K562 (cell line): ENCODE measurements around the gene SPATA13. TPM values are rescaled to one million over a fixed set of nuclear protein-coding genes. Genes with fewer than 3 reads are reported as not detected.

Experiments used
- ATAC-seq: fragments of 200-7000 bp; cut with Tn5 transposase; 3 replicates; pipeline ENCODE4 v1.9.1; 2020; ENCODE audit warnings: moderate library complexity
- BruUV-seq: library from RNA; stranded (reverse); fragments of 400-500 nt; replicated peaks from 2 replicates; lab custom pipeline; 2021; lab: Mats Ljungman, UMichigan
- CTCF ChIA-PET: fragments of 300-600 bp; formaldehyde crosslinking; extraction: SDS; loops from one replicate; lab custom pipeline; 2021; ENCODE audit warnings: low intra/inter-chr PET ratio; lab: Yijun Ruan, JAX
- POLR2A ChIA-PET: fragments of 300-600, 350-650 bp; sonication (Branson Sonifier 250); formaldehyde crosslinking; extraction: SDS; loops from one replicate; lab custom pipeline; 2021; ENCODE audit warnings: antibody characterized with exemption, inconsistent platforms; lab: Yijun Ruan, JAX
- DNase-seq, 4 experiments: peaks; one replicate each; pipeline versions ENCODE4 v3.0.0 to v3.0.0-alpha.2; 2011 to 2018; ENCODE audit warnings: low spot score in 3 of 4, mixed read lengths in 3 of 4; ENCODE audit errors: extremely low read depth in 1 of 4
- FAIRE-seq: peaks from 2 replicates; lab custom pipeline; 2011; peaks lifted over from hg19 to GRCh38; lab: Jason Lieb, UNC
- H2AFZ ChIP-seq: 2 replicates; pipeline ENCODE4 v1.6.0; 2011; ENCODE audit warnings: low read depth, low read length, control low read depth, inconsistent platforms
- H3K27ac ChIP-seq: fragments of 200-600 bp; 3 replicates; pipeline ENCODE4 v1.8.0; 2011; ENCODE audit warnings: low read depth, mild to moderate bottlenecking, control low read depth, inconsistent platforms, low read length, moderate library complexity, mixed read lengths; ENCODE audit errors: extremely low read depth
- H3K27me3 ChIP-seq, 2 experiments: fragments of 300-600 bp in 1 of 2; 2 replicates in 1 of 2; 3 replicates in 1 of 2; pipeline versions ENCODE4 v1.6.0 to v1.8.0; 2011; ENCODE audit warnings: inconsistent platforms in 2 of 2, low read length in 2 of 2, mild to moderate bottlenecking in 1 of 2, mixed read lengths in 1 of 2, moderate library complexity in 1 of 2; ENCODE audit not compliant: control insufficient read depth in 2 of 2, insufficient read depth in 2 of 2
- H3K36me3 ChIP-seq: fragments of 300-600 bp; 3 replicates; pipeline ENCODE4 v1.8.0; 2011; ENCODE audit warnings: mild to moderate bottlenecking, low read length, inconsistent platforms; ENCODE audit not compliant: control insufficient read depth, insufficient read depth
- H3K4me1 ChIP-seq, 2 experiments: fragments of 200-600 bp in 1 of 2; replicated peaks in 1 of 2; 2 replicates in 1 of 2; 3 replicates in 1 of 2; pipeline versions ENCODE4 v1.5.1 to v1.8.0; 2011; ENCODE audit warnings: inconsistent platforms in 2 of 2, low read length in 2 of 2, mild to moderate bottlenecking in 1 of 2, mixed read lengths in 1 of 2, moderate library complexity in 1 of 2; ENCODE audit not compliant: control insufficient read depth in 2 of 2, insufficient read depth in 2 of 2
- H3K4me2 ChIP-seq: 2 replicates; pipeline ENCODE4 v1.6.1; 2011; ENCODE audit warnings: low read length, control low read depth, inconsistent platforms, mixed read lengths; ENCODE audit not compliant: insufficient read depth
- H3K4me3 ChIP-seq: fragments of 200-600 bp; sonication (generic), shearing (Covaris generic); 2 replicates; pipeline ENCODE4 v1.5.1; 2016; ENCODE audit warnings: control low read depth, inconsistent platforms
- H3K79me2 ChIP-seq: fragments of 200-600 bp; 3 replicates; pipeline ENCODE4 v1.8.0; 2011; ENCODE audit warnings: low read length, inconsistent platforms; ENCODE audit not compliant: control insufficient read depth, insufficient read depth
- H3K9ac ChIP-seq, 2 experiments: 2 replicates each; pipeline versions ENCODE4 v1.6.0 to v1.6.1; 2011; ENCODE audit warnings: low read depth in 2 of 2, low read length in 2 of 2, control low read depth in 1 of 2, inconsistent platforms in 1 of 2, mild to moderate bottlenecking in 1 of 2, mixed read lengths in 1 of 2; ENCODE audit not compliant: insufficient read depth in 1 of 2
- H3K9me1 ChIP-seq: one replicate; pipeline ENCODE4 v1.6.0; 2011; ENCODE audit warnings: inconsistent platforms, mild to moderate bottlenecking, low read length, moderate library complexity; ENCODE audit not compliant: control insufficient read depth, insufficient read depth
- H3K9me3 ChIP-seq: replicated peaks from 2 replicates; pipeline ENCODE4 v1.5.1; 2011; ENCODE audit warnings: low read depth, low read length, inconsistent platforms; ENCODE audit not compliant: control insufficient read depth, insufficient read depth
- H4K20me1 ChIP-seq: replicated peaks from 2 replicates; pipeline ENCODE4 v1.6.1; 2011; ENCODE audit warnings: low read length, inconsistent platforms, mixed read lengths; ENCODE audit not compliant: control insufficient read depth, insufficient read depth
- CEBPB ChIP-seq: fragments of 450-650 bp; IDR thresholded peaks from 2 replicates; pipeline ENCODE4 v1.6.1; 2016; ENCODE audit warnings: missing genetic modification characterization, missing compliant biosample characterization
- SAFB ChIP-seq: fragments of 200-400 bp; formaldehyde crosslinking; IDR thresholded peaks from 2 replicates; pipeline ENCODE4 v1.6.1; 2017; ENCODE audit warnings: low read depth, low read length, borderline replicate concordance
- ZNF561 ChIP-seq: fragments of 450-650 bp; formaldehyde crosslinking; conservative IDR thresholded peaks from 2 replicates; pipeline ENCODE4 v1.4.0; 2020; ENCODE audit warnings: mild to moderate bottlenecking, moderate library complexity
- WGBS: fragments of 100-300 bp; shearing (Covaris generic); methylation state at CpG from one replicate; pipeline ENCODE4 v1.1.6; 2016; ENCODE audit warnings: low coverage, mixed read lengths; ENCODE audit not compliant: insufficient coverage; ENCODE audit errors: missing lambda C conversion rate; 5-methylcytosine and 5-hydroxymethylcytosine counted together
- in situ Hi-C: fragments of 300-500 bp; cut with MboI; formaldehyde crosslinking; loops from 4 replicates; pipeline ENCODE4 v1.15.0; 2018; ENCODE audit warnings: inconsistent platforms, mixed read lengths
- intact Hi-C: fragments of 100-400 bp; cut with micrococcal nuclease; formaldehyde crosslinking; loops from 2 replicates; pipeline ENCODE4 v1.14.2; 2022
- polyA plus RNA-seq, 8 experiments: library from polyadenylated mRNA; depleted of rRNA in 4 of 8; stranded (reverse) in 5 of 8; unstranded in 3 of 8; fragments of >200 nt; fragmentation: Nextera tagmentation in 2 of 8; fragmentation: Illumina TruSeq in 1 of 8; extraction: Ambion mirVana in 2 of 8; extraction: Trizol in 1 of 8; gene quantifications; 2 replicates each; pipeline versions ENCODE4 v1.2.1 to v1.2.3, GENCODE V29; 2011 to 2014; ENCODE audit warnings: inconsistent platforms in 1 of 8, missing spikeins in 1 of 8
- total RNA-seq, 7 experiments: library from RNA; depleted of rRNA in 6 of 7; stranded (reverse); fragments of >200 nt in 6 of 7; fragmentation: Illumina TruSeq in 2 of 7; extraction: Trizol in 2 of 7; gene quantifications; 2 replicates each; pipeline versions ENCODE4 v1.2.1 to v1.2.3, GENCODE V29; 2011 to 2021; ENCODE audit warnings: low replicate concordance in 1 of 7
- TF ChIP-seq, protein P1 (sequence below): fragments of 250-450 bp; sonication (Bioruptor Pico); IDR thresholded peaks from 2 replicates; pipeline ENCODE4 v1.4.0; 2020; ENCODE audit warnings: borderline replicate concordance
- TF ChIP-seq, protein P2 (sequence below): fragments of 450-650 bp; IDR thresholded peaks from 2 replicates; pipeline ENCODE4 v1.6.1; 2016; ENCODE audit warnings: low read depth
- TF ChIP-seq, protein P3 (sequence below): fragments of 250-450 bp; sonication (Bioruptor Pico); IDR thresholded peaks from 2 replicates; pipeline ENCODE4 v1.5.0; 2021; ENCODE audit warnings: mild to moderate bottlenecking, moderate library complexity
- TF ChIP-seq, protein P4 (sequence below): fragments of 250-450 bp; sonication (Bioruptor Pico); IDR thresholded peaks from 2 replicates; pipeline ENCODE4 v1.8.0; 2022; ENCODE audit warnings: inconsistent platforms

Gene SPATA13
- total and polyA plus RNA-seq, 9 of the 15 experiments (the other 6 are each of a cell fraction or from before 2014, with no cell fraction given) = 0.08 to 0.99 (median 0.21) TPM; not detected in 2

DNA sequence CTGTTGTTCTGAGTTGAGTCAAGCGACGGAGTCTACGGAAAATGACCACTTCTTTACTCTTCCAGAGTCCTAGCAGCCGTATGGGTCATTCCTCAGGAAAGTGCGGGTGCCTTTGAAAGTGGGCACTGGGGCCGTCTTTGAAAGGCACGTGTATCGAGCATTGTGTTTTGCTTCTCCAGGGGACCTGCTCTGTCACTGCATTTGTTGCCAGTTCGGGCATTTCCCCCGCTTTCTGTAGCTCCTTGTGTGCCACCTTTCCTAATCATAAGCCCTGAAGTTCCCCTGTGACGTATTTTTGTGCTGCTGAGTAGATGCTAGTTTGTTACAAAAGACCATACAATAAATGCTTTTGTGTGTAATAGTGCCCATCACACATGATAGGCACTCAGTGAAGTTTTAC lies 24.4 kb downstream of the SPATA13 start:
- Histone ChIP-seq H3K4me1 (no peaks in the 10 kb centered on the region), H3K4me2 (no peak overlapping the region), H3K9ac (no peak overlapping the region), H3K4me3 (no peak overlapping the region), H3K27ac (no peak overlapping the region), H4K20me1 (no peaks in the 10 kb centered on the region), H3K36me3 (no peaks in the 10 kb centered on the region), H3K9me3 (no peaks in the 10 kb centered on the region), H3K79me2 (no peaks in the 10 kb centered on the region), H2AFZ (no peak overlapping the region), H3K9me1 (no peaks in the 10 kb centered on the region), H3K27me3 (no peaks in the 10 kb centered on the region)
- CTCF ChIA-PET = no interaction called here
- DNase-seq (no peak), ATAC-seq (no peak), FAIRE-seq (no peak)
- WGBS = 2% methylated on average over 11 of the region's 11 CpGs
- no TSS peak for BruUV-seq
- intact Hi-C loops = no loop called here
- POLR2A ChIA-PET = no interaction called here
- in situ Hi-C loops = no loop called here
- TF ChIP-seq, protein P1, sequence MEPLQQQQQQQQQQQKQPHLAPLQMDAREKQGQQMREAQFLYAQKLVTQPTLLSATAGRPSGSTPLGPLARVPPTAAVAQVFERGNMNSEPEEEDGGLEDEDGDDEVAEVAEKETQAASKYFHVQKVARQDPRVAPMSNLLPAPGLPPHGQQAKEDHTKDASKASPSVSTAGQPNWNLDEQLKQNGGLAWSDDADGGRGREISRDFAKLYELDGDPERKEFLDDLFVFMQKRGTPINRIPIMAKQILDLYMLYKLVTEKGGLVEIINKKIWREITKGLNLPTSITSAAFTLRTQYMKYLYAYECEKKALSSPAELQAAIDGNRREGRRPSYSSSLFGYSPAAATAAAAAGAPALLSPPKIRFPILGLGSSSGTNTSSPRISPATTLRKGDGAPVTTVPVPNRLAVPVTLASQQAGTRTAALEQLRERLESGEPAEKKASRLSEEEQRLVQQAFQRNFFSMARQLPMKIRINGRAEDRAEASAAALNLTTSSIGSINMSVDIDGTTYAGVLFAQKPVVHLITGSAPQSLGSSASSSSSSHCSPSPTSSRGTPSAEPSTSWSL = no peak
- no peak for TF ChIP-seq SAFB
- TF ChIP-seq, protein P2, sequence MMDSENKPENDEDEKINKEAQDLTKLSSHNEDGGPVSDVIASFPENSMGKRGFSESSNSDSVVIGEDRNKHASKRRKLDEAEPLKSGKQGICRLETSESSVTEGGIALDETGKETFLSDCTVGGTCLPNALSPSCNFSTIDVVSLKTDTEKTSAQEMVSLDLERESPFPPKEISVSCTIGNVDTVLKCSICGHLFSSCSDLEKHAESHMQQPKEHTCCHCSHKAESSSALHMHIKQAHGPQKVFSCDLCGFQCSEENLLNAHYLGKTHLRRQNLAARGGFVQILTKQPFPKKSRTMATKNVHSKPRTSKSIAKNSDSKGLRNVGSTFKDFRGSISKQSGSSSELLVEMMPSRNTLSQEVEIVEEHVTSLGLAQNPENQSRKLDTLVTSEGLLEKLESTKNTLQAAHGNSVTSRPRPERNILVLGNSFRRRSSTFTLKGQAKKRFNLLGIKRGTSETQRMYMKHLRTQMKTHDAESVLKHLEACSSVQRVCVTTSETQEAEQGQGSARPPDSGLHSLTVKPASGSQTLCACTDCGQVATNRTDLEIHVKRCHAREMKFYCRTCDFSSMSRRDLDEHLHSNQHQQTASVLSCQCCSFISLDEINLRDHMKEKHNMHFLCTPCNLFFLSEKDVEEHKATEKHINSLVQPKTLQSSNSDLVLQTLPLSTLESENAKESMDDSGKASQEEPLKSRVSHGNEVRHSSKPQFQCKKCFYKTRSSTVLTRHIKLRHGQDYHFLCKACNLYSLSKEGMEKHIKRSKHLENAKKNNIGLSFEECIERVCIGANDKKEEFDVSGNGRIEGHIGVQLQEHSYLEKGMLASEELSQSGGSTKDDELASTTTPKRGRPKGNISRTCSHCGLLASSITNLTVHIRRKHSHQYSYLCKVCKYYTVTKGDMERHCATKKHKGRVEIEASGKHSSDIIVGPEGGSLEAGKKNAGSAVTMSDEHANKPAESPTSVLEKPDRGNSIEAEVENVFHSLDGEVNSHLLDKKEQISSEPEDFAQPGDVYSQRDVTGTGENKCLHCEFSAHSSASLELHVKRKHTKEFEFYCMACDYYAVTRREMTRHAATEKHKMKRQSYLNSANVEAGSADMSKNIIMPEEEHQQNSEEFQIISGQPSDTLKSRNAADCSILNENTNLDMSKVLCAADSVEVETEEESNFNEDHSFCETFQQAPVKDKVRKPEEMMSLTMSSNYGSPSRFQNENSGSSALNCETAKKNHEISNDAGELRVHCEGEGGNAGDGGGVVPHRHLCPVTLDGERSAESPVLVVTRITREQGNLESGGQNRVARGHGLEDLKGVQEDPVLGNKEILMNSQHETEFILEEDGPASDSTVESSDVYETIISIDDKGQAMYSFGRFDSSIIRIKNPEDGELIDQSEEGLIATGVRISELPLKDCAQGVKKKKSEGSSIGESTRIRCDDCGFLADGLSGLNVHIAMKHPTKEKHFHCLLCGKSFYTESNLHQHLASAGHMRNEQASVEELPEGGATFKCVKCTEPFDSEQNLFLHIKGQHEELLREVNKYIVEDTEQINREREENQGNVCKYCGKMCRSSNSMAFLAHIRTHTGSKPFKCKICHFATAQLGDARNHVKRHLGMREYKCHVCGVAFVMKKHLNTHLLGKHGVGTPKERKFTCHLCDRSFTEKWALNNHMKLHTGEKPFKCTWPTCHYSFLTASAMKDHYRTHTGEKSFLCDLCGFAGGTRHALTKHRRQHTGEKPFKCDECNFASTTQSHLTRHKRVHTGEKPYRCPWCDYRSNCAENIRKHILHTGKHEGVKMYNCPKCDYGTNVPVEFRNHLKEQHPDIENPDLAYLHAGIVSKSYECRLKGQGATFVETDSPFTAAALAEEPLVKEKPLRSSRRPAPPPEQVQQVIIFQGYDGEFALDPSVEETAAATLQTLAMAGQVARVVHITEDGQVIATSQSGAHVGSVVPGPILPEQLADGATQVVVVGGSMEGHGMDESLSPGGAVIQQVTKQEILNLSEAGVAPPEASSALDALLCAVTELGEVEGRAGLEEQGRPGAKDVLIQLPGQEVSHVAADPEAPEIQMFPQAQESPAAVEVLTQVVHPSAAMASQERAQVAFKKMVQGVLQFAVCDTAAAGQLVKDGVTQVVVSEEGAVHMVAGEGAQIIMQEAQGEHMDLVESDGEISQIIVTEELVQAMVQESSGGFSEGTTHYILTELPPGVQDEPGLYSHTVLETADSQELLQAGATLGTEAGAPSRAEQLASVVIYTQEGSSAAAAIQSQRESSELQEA = no peak
- TF ChIP-seq, protein P3, sequence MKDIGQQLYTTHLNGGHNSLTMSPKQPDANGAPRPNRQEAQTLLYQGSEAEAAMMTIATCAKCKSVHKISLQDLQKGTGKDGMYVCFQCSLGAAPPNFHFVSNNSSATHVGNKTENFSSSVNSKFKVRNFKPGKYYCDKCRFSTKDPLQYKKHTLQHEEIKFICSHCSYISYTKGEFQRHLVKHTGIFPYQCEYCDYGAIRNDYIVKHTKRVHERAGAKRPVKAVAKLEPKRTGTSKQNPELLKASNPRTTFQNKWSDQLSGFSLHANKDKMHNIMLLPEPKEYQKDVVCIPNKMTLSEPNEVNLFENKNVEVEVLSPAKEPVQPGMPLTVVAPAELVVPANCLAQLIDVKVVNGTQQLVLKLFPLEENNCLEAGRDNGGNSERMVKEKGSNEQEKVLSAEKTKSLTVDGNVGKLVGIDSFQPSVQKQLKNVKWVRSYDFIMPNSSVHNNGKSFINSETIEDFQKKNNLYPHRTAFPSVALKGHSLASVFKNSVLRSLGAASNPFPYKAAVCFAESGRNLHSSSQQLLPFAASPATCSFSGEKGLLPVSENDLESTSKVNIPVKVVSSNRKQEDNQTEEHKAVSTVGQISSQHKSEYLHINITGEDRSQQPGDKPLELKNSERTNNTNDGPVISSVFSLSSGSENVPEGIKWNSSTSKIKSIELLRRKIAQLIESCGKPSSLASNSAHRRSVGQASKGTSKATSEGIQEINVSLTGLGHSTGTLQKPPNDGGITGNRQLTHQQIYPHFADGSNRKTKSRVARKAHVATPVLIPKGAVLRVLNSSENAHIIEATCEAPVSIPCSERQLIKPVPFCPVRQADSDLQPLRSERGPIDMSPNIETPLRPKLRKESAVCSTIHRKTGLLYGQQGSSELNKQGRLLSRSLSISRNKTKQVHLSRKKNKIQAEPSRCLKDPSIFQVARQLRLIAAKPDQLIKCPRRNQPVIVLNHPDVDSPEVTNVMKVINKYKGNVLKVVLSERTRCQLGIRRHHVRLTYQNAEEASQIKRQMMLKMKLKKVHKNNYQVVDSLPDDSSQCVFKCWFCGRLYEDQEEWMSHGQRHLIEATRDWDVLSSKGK = no peak
- TF ChIP-seq ZNF561 = no peak
- TF ChIP-seq, protein P4, sequence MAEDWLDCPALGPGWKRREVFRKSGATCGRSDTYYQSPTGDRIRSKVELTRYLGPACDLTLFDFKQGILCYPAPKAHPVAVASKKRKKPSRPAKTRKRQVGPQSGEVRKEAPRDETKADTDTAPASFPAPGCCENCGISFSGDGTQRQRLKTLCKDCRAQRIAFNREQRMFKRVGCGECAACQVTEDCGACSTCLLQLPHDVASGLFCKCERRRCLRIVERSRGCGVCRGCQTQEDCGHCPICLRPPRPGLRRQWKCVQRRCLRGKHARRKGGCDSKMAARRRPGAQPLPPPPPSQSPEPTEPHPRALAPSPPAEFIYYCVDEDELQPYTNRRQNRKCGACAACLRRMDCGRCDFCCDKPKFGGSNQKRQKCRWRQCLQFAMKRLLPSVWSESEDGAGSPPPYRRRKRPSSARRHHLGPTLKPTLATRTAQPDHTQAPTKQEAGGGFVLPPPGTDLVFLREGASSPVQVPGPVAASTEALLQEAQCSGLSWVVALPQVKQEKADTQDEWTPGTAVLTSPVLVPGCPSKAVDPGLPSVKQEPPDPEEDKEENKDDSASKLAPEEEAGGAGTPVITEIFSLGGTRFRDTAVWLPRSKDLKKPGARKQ (CRISPR knock-in tag) = no peak
- TF ChIP-seq CEBPB (tag) = no peak
